ENCODE measurements around the gene NMRK1.

Gene NMRK1

DNA sequence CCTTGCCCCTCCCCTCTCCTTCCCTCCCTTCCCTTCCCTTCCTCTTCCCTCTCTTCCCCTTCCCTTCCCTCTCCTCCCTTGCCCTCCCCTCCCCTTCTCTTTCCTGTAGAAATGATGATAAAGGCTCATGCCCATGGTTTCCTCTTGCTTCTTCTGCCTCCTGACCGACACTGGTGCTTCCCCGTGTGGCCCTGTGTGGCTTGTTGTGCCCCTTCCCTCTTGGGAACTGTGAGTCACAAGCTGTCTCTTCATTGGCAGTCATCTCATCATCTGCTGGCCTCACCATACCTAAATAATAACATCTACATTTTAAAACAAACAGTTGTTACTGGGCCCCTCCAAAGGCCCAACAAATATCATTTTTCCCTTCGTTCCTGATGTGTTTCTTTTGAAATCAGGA, 48.2 kb downstream of the NMRK1 start:
- TF ChIP-seq ZFX (IDR thresholded peaks at IDR 0.05; ENCODE audit: borderline replicate concordance), result no peak
- no peak for TF ChIP-seq CTCF (IDR thresholded peaks at IDR 0.05)

GRCh38 chr9:75039009-75039408, 48.9 kb downstream of the NMRK1 start:
- TF ChIP-seq ZFX (IDR thresholded peaks at IDR 0.05; ENCODE audit: borderline replicate concordance) (no peak), CTCF (IDR thresholded peaks at IDR 0.05) (no peak)

More for the DNA sequence above, 48.2 kb downstream of the NMRK1 start:
- H3K27ac ChIP-seq, result no peak overlapping the region

GRCh38 chr9:75036793-75037192, 51.2 kb downstream of the NMRK1 start:
- H3K27ac ChIP-seq, result no peak overlapping the region
- no peak for TF ChIP-seq ZFX (IDR thresholded peaks at IDR 0.05; ENCODE audit: borderline replicate concordance)
- no peak for TF ChIP-seq CTCF (IDR thresholded peaks at IDR 0.05)

More at GRCh38 chr9:75039009-75039408, 48.9 kb downstream of the NMRK1 start:
- no peak overlapping the region for H3K27ac ChIP-seq

DNA sequence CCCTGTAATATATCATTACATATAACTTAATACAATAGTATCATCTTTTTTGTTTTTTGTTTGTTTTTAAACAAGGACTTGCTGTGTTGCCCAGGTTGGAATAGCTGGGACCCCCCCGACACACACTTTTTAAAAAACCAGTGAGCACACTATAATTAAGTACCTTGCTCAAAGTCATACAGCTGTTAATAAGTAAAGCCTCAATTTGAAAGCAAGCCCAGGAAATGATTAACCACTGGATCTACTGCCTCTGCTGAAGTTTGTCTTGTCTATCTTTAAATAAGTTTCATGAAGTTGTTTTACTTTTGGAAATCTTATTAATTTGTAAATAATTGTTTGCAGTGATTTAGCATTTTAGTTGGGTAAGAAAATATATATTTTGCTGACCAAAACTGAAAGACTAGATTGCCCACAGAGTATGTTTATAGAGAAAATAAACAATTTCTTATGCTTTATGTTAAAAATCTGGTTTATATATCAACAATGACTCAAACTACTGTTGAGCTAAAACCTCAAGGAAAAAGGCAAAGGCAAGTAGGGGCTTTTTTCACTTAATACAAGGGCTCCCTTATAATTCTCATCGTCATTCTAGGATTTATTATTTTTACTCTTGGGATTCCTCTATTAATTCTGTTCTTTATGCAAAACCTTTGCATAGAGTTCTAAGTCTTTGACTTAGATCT, 54.0 kb downstream of the NMRK1 start:
- TF ChIP-seq CTCF (IDR thresholded peaks at IDR 0.05) (no peak), ZFX (IDR thresholded peaks at IDR 0.05; ENCODE audit: borderline replicate concordance) (no peak)
- H3K27ac ChIP-seq, result no peak overlapping the region

DNA sequence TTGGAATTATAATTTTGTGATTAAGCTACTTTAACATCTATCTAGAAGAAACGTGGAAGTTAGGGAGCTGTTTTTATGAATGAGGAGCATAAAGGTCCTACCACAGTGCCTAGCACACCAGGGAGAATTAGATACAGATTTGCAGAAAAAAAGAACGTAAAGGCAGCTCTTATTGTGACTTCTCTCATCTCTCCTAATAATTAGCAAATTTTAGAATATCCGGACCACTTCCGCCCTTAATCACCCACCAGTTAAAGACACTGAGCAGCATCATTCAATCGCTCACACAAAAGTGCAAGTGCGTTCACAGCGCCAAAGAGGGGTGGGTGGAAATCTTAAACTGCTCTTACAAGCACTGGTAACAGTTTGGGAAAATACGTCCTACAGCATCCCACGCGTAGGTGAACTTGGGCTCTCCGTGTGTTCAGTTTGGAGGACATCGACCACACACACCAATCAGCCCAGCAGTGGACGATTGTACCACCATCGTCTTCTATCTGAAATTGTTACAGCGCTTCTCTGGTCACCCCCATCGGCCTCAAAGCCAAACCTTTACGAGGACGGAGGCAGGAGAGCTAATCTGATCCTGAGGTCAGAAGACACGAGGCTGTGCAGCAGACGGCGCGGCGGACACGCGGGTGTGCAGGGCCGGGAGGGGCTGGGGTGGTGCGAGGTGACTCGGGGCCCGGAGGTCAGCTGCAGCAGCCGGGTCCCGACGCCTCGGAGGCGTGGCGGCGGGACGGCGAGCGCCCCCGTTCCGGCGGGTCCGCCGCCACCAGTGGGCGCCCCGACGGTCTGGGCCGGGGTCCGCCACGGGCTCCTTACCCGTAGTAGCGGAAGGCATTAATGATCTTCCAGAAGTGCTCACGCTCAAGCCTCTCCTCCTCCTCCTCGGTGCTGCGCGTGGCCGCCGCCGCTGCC, 60.5 kb downstream of the NMRK1 start:
- H3K27ac ChIP-seq, result peak overlapping the region; percentile 88
- TF ChIP-seq CTCF (IDR thresholded peaks at IDR 0.05) (no peak), ZFX (IDR thresholded peaks at IDR 0.05; ENCODE audit: borderline replicate concordance) (no peak)

DNA sequence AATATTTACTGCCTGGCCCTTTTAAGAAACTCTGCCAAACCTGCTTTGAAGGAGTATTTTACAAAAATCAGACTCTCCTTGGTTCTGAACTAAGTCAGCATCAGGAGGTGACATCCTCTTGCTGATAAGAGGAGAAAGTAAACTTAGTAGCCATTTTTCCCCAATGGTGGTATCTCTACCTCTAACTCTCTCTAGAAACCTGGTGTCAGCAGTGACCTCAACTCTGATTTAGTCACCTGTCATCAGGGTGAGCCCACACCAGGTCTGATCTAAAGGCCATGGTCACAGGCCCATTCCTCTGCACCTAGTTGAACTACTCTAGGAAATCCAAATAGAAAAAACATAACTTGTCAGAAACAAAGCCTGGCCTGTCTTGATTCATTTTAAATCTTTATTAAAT, 64.1 kb downstream of the NMRK1 start:
- TF ChIP-seq CTCF (IDR thresholded peaks at IDR 0.05) (no peak), ZFX (IDR thresholded peaks at IDR 0.05; ENCODE audit: borderline replicate concordance) (no peak)

GRCh38 chr9:75019654-75020053, 68.3 kb downstream of the NMRK1 start:
- TF ChIP-seq ZFX (IDR thresholded peaks at IDR 0.05; ENCODE audit: borderline replicate concordance) (no peak), CTCF (IDR thresholded peaks at IDR 0.05) (no peak)
- H3K27ac ChIP-seq, result no peak overlapping the region

More for the DNA sequence above, 64.1 kb downstream of the NMRK1 start:
- H3K27ac ChIP-seq, result no peak overlapping the region
